Ectodermal cell (in vitro differentiated cells): ENCODE data around the gene NDNF. TPM values are rescaled to one million over a fixed set of nuclear protein-coding genes. Genes with fewer than 3 reads are reported as not detected.
A peak's percentile ranks its signal among the peaks of the same experiment; 100 is the strongest.

Experiments
- H3K27ac ChIP-seq: 2 replicates; pipeline ENCODE4 v1.7.0; 2013; ENCODE audit warnings: mild to moderate bottlenecking, low read depth, low read length; ENCODE audit not compliant: insufficient read depth, poor library complexity, severe bottlenecking
- H3K27me3 ChIP-seq: 2 replicates; pipeline ENCODE4 v1.7.0; 2013; ENCODE audit warnings: mild to moderate bottlenecking, low read length; ENCODE audit not compliant: insufficient read depth, control insufficient read depth, poor library complexity, severe bottlenecking
- H3K36me3 ChIP-seq: one replicate; pipeline ENCODE4 v1.7.0; 2013; ENCODE audit warnings: low read length; ENCODE audit not compliant: control insufficient read depth, insufficient read depth
- H3K4me1 ChIP-seq: one replicate; pipeline ENCODE4 v1.7.0; 2013; ENCODE audit warnings: low read length; ENCODE audit not compliant: control insufficient read depth, insufficient read depth
- H3K4me3 ChIP-seq: 2 replicates; pipeline ENCODE4 v1.7.0; 2013; ENCODE audit warnings: low read depth, low read length, control low read depth; ENCODE audit not compliant: insufficient read depth
- H3K9me3 ChIP-seq: 2 replicates; pipeline ENCODE4 v1.7.0; 2013; ENCODE audit warnings: mild to moderate bottlenecking, low read length, moderate library complexity; ENCODE audit not compliant: control insufficient read depth
- WGBS, 2 experiments: methylation state at CpG; one replicate each; pipeline ENCODE4 v1.1.7; 2013; ENCODE audit warnings: missing lambda C conversion rate in 2 of 2; 5-methylcytosine and 5-hydroxymethylcytosine counted together
- polyA plus RNA-seq, 4 experiments: library from polyadenylated mRNA; stranded (reverse); fragments of 50-300 nt; gene quantifications; one replicate each; pipeline ENCODE4 v1.2.3, GENCODE V29; 2013

Gene NDNF
- polyA plus RNA-seq (2013, experiment 1 of 4): 11.1 TPM
- polyA plus RNA-seq (2013, experiment 2 of 4): 10.8 TPM
- 14.1 TPM for polyA plus RNA-seq (2013, experiment 3 of 4)
- polyA plus RNA-seq (2013, experiment 4 of 4): 14.1 TPM

DNA sequence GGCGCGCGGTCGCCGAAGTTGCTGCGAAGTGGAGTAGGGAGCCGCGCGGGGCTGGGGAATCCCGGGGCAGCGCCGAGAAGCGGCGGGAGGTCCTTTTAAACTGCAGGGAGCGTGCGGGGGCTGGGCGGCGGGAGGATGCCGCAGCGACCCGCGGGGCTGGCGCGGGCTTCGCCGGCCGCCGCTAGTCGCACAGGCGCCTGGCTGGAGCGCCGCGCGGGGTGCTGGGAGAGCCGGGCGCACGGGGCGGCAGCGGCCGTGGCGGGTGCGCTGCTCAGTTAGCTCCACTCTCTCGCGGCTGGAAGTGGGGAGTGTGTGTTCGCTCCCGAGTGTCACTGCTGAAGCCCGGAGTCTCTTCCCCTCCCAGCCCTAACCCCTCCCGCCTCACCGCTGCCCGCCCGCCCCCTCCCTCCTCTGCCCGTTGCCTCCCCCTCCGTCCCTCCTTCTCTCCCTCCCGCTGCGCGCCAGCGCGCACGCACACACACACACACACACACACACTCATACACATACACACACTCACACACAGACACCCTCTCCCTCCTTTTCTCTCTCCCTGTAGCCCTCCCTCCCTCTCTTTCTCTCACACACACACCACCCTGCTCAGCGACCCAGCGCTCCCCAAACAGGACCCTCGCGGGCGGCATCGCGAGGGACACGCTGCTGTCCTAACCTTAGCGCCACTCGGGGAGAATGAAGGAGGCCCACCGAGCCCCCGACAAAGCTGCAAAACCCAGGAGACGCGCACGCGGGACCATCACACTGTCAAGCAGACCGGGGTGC lies at the start of gene NDNF:
Gene NDNF, minus strand, starts transcription at position 312 of the 780 bp plus-strand sequence. CDS start 26,698 bp downstream, outside the sequence.
- Histone ChIP-seq H3K27ac (no peak within 1 kb of the TSS), H3K9me3 (no peaks in the 10 kb centered on the region), H3K4me1 (no peaks in the 10 kb centered on the region), H3K36me3 (no peaks in the 10 kb centered on the region), H3K27me3 (peaks cover 46% of the 10 kb centered on the region), H3K4me3 (peak within 1 kb of the TSS; percentile 53)
- WGBS, 2 experiments: 0% methylated on average over 71 to 72 of the region's 76 CpGs

- no peaks in the 10 kb centered on the region for H3K4me1 ChIP-seq
- 79 to 100% methylated on average over 1 of the region's 1 CpG for WGBS, 2 experiments
- H3K27ac ChIP-seq: no peak overlapping the region
- H3K4me3 ChIP-seq: no peak overlapping the region
- H3K27me3 ChIP-seq: no peaks in the 10 kb centered on the region
- H3K36me3 ChIP-seq: no peaks in the 10 kb centered on the region
- H3K9me3 ChIP-seq: no peaks in the 10 kb centered on the region
Observed at GRCh38 chr4:121119715-121120114, 47.4 kb upstream of the NDNF start.

- H3K4me3 ChIP-seq: no peak overlapping the region
- no peaks in the 10 kb centered on the region for H3K9me3 ChIP-seq
- H3K4me1 ChIP-seq: no peaks in the 10 kb centered on the region
- 71 to 80% methylated on average over 2 of the region's 2 CpGs for WGBS, 2 experiments
- H3K27ac ChIP-seq: no peak overlapping the region
- H3K36me3 ChIP-seq: no peaks in the 10 kb centered on the region
- no peaks in the 10 kb centered on the region for H3K27me3 ChIP-seq
Observed at GRCh38 chr4:121118344-121118743, 46.0 kb upstream of the NDNF start.

DNA sequence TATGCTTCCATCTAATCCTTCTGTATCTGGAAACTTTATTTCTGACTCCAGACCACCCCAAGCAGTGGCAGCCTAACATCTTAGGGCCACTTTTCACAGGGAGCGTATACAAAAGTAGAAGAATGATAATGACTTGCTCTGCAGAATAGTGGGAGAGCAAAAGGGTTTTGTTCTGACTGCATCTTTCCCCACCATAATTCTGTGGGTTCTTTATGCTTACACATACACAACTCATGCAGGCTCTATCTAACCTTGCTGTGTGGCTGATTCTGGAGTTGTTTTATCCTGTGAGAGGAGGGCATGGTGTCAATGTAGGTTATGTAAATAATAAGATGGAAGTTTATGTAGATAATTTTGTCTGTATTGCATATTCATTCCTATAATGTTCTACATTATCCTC lies 42.4 kb upstream of the NDNF start:
- 90 to 100% methylated on average over 1 of the region's 1 CpG for WGBS, 2 experiments
- H3K4me3 ChIP-seq: no peak overlapping the region
- no peak overlapping the region for H3K27ac ChIP-seq
- no peaks in the 10 kb centered on the region for H3K27me3 ChIP-seq
- H3K9me3 ChIP-seq: no peaks in the 10 kb centered on the region
- no peaks in the 10 kb centered on the region for H3K4me1 ChIP-seq
- H3K36me3 ChIP-seq: no peaks in the 10 kb centered on the region

GRCh38 chr4:121112530-121112929 lies 40.2 kb upstream of the NDNF start:
- H3K27me3 ChIP-seq: no peaks in the 10 kb centered on the region
- H3K4me3 ChIP-seq: no peak overlapping the region
- H3K27ac ChIP-seq: no peak overlapping the region
- no peaks in the 10 kb centered on the region for H3K9me3 ChIP-seq
- no peaks in the 10 kb centered on the region for H3K4me1 ChIP-seq
- H3K36me3 ChIP-seq: no peaks in the 10 kb centered on the region

- Histone ChIP-seq H3K9me3 (no peaks in the 10 kb centered on the region), H3K27ac (no peak overlapping the region), H3K4me1 (no peaks in the 10 kb centered on the region), H3K4me3 (no peak overlapping the region), H3K27me3 (no peaks in the 10 kb centered on the region), H3K36me3 (no peaks in the 10 kb centered on the region)
- 93 to 100% methylated on average over 2 of the region's 2 CpGs for WGBS, 2 experiments
Observed at GRCh38 chr4:121108557-121108956, 36.2 kb upstream of the NDNF start.

DNA sequence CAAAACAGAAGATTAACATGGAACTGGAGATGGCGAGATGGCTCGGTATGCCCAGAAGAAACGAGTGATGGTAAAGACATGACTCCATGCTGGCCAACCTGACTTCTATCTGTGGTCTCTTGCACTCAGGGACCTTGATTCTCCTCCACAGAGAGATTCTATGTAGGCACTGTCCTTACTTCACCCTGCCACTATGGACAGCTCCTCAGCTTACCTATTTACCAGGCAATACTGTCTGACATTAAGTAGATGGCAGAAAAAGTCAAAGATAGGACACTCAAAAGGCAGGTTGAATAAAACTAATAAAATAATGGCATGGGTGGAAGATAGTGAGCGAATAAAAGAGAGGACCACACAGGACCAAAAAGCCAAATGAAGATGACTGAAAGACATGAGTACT lies 35.2 kb upstream of the NDNF start:
- Histone ChIP-seq H3K27ac (no peak overlapping the region), H3K9me3 (no peaks in the 10 kb centered on the region), H3K36me3 (no peaks in the 10 kb centered on the region), H3K4me3 (no peak overlapping the region), H3K4me1 (no peaks in the 10 kb centered on the region), H3K27me3 (no peaks in the 10 kb centered on the region)
- 95 to 96% methylated on average over 4 of the region's 4 CpGs for WGBS, 2 experiments

DNA sequence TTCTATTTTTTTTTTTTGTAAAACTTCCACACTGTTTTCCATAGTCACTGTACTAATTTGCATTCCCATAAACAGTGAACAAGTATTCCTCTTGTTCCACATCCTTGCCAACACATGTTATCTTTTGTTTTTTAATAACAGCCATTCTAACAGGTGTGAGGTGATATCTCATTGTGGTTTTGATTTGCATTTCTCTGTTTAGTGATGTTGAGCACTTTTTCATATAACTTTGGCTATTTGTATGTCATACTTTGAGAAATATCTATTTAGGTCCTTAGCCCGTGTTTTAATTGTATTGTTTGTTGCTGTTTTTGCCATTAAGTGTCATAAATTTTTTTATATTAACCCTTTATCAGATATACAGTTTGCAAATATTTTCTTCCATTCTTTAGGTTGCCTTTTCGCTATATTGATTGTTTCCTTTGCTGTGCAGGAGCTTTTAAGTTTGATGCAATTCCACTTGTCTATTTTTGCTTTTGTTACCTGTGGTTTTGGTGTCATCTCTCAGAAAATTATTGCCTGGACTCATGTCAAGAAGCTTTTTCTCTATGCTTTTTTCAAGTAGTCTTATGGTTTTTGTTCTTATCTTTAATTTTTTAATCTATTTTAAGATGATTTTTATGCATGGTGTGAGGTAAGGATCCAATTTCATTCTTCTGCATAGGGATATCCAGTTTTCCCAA lies 27.9 kb upstream of the NDNF start:
- 83 to 93% methylated on average over 1 of the region's 2 CpGs for WGBS, 2 experiments
- no peak overlapping the region for H3K4me3 ChIP-seq
- H3K27ac ChIP-seq: no peak overlapping the region
- no peaks in the 10 kb centered on the region for H3K9me3 ChIP-seq
- H3K4me1 ChIP-seq: no peaks in the 10 kb centered on the region
- no peaks in the 10 kb centered on the region for H3K27me3 ChIP-seq
- no peaks in the 10 kb centered on the region for H3K36me3 ChIP-seq

GRCh38 chr4:121098266-121098665 lies 25.9 kb upstream of the NDNF start:
- Histone ChIP-seq H3K27ac (no peak overlapping the region), H3K9me3 (no peaks in the 10 kb centered on the region), H3K4me3 (no peak overlapping the region), H3K36me3 (no peaks in the 10 kb centered on the region), H3K4me1 (no peaks in the 10 kb centered on the region), H3K27me3 (no peaks in the 10 kb centered on the region)
- 83 to 100% methylated on average over 2 of the region's 2 CpGs for WGBS, 2 experiments

DNA sequence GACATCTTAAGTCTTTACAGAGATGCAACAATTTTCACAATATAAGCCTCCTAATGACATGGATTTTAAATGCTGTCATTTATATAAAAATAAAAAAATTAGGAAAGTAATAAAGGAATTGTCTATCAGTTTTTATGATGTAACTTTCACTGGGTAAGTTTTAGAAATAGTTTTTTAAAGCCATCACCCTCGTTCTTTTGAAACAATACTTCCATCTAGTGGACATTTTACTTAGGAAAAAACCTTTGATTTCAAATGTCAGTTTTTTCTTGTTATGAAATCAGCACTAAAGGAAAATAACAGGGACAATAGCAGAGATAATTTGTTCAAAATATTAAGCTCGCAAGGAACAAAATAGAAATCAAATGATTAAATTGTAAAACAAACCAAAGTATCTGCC lies 24.3 kb upstream of the NDNF start:
- Histone ChIP-seq H3K27me3 (no peaks in the 10 kb centered on the region), H3K4me3 (no peak overlapping the region), H3K4me1 (no peaks in the 10 kb centered on the region), H3K36me3 (no peaks in the 10 kb centered on the region), H3K9me3 (no peaks in the 10 kb centered on the region), H3K27ac (no peak overlapping the region)
- WGBS, 2 experiments: 14% methylated on average over 1 of the region's 2 CpGs; no CpG with 5 or more reads in 1 of the 2 experiments
